Skin epidermis (tissue), 12 donors: ENCODE results near the gene ECE2.
"Not testable (repeated sequence)": the region's sequence is repeated elsewhere in the genome, so short reads cannot be mapped to it uniquely, and the experiment has no call there.

ENCODE experiments used
- H3K27ac ChIP-seq, 21 experiments: fragments of 200-600 bp; sonication (generic) in 11 of 21; one replicate each; pipeline ENCODE4 v1.5.0; 2020; ENCODE audit warnings: mild to moderate bottlenecking in 3 of 21, inconsistent platforms in 2 of 21, moderate library complexity in 2 of 21
- H3K4me3 ChIP-seq, 7 experiments: fragments of 200-600 bp; sonication (generic) in 2 of 7; one replicate each; pipeline ENCODE4 v1.5.0; 2020; ENCODE audit warnings: inconsistent platforms in 2 of 7, mild to moderate bottlenecking in 2 of 7, moderate library complexity in 1 of 7

The ECE2 gene

DNA sequence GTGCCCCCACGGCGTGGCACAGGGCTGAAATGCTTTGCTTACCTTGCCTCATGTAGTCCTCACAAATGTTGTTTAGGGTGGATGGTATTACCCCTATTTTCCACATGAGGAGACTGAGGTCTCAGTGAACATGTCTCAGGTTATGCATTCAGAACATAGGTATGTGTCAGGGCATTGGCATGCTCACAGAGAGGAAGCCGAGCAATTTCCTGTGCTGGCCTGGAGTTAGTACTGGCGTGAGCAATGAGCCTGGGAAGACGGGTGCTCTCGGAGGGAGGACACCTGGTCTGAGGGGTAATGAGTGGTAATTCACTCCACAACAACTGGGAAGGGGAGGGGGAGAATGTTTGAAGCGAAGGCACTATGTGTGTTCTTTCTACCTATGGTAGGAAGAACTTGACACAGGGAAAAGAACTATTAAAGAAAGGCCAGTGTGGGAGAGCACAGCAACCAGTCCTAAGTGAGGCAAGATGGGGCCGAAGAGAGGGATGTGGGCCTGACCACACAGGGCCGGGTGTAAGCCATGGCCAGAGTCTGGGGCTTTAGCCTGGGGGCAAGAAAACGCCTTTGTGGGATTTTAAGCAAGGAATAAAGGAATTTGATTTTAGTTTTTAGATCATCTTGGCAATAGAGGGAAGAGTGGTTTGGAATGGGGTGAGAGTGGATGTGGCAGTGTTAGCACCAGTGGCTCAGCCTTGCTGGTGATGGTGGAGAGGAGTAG is 56.7 kb downstream of the ECE2 start:
- Histone ChIP-seq H3K27ac (peak overlapping the region in 16 of 21 experiments; percentile 1 to 99 (median 60)), H3K4me3 (no peak overlapping the region)

DNA sequence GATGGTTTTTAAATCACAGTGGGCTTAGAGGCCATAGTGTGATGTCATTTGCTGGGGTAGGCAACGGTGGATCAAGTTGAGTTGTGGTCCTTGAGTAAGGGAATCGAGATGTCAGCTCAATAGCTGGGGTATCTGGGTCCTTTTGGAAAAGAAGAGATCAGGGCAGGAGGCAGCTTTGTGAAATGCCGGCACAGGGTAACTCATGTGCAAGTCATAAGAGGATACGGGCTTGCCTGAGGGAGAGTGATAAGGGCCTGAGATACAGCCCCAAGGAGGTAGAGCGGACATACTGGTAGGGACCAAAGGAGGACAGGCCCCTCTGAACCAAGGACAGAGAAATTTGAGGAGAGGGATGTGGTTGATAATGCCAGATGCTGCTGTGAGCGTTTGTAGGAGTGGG is 57.4 kb downstream of the ECE2 start:
- H3K4me3 ChIP-seq = no peak overlapping the region
- peak overlapping the region in 16 of 21 experiments; percentile 1 to 99 (median 60) for H3K27ac ChIP-seq

DNA sequence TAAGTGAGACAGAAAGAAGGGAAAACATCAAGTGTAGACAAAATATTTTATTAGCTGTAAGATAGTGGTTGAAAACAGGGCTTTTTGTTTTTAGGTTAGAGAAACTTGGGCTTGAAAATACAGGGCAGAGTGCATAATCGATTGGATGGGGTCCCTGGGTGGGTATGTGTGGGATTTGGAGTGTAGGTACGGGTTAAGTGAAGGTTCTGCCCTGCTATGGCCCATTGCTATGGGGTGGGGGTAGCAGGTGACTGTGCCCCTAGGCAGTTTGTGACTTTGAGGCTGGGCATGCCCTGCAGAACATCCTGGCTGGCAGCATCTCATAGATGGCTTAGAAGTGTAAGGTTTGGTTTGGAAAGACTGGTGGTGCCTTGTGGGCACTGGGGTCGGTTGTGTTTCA is 57.9 kb downstream of the ECE2 start:
- H3K27ac ChIP-seq = peak overlapping the region in 15 of 21 experiments; percentile 26 to 99 (median 62)
- no peak overlapping the region for H3K4me3 ChIP-seq

DNA sequence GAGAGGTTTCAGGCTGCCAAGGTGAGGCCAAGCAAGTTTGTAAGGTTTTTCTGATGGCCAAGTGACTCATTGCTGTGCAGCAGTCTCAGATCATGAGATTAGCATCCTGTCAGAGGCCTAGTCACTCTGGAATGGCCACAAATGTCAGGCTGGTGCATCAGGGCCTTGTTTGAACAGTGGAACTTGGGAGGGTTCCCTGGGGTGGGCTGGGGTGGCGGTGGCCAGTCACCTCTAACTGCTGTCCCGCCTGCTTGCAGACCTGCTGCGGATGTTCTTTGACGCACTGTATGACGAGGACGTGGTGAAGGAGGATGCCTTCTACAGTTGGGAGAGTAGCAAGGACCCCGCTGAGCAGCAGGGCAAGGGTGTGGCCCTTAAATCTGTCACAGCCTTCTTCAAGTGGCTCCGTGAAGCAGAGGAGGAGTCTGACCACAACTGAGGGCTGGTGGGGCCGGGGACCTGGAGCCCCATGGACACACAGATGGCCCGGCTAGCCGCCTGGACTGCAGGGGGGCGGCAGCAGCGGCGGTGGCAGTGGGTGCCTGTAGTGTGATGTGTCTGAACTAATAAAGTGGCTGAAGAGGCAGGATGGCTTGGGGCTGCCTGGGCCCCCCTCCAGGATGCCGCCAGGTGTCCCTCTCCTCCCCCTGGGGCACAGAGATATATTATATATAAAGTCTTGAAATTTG is 58.8 kb downstream of the ECE2 start:
- H3K4me3 ChIP-seq = no peak overlapping the region
- H3K27ac ChIP-seq = peak overlapping the region in 18 of 21 experiments; percentile 34 to 99 (median 96)

DNA sequence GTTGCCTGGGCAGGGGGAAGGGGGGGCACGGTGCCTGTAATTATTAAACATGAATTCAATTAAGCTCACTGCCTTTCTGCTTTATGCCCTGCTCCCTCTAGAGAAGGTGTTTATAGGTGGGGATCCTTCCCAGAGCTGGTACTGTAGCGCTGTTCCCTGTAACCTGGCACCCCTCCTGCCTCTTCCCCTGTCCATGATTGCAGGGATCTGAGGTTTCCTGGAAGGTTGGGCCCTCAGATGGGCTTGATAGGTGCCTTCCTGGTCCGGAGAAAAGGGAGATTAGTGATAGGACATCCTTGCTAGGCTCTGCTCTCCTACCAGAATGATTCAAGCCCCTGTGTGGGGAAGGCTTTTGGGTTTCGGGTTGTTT is 59.5 kb downstream of the ECE2 start:
- Histone ChIP-seq H3K27ac (peak overlapping the region in 20 of 21 experiments; percentile 60 to 99 (median 96)), H3K4me3 (peak overlapping the region in 6 of 7 experiments; percentile 55 to 91 (median 82))

DNA sequence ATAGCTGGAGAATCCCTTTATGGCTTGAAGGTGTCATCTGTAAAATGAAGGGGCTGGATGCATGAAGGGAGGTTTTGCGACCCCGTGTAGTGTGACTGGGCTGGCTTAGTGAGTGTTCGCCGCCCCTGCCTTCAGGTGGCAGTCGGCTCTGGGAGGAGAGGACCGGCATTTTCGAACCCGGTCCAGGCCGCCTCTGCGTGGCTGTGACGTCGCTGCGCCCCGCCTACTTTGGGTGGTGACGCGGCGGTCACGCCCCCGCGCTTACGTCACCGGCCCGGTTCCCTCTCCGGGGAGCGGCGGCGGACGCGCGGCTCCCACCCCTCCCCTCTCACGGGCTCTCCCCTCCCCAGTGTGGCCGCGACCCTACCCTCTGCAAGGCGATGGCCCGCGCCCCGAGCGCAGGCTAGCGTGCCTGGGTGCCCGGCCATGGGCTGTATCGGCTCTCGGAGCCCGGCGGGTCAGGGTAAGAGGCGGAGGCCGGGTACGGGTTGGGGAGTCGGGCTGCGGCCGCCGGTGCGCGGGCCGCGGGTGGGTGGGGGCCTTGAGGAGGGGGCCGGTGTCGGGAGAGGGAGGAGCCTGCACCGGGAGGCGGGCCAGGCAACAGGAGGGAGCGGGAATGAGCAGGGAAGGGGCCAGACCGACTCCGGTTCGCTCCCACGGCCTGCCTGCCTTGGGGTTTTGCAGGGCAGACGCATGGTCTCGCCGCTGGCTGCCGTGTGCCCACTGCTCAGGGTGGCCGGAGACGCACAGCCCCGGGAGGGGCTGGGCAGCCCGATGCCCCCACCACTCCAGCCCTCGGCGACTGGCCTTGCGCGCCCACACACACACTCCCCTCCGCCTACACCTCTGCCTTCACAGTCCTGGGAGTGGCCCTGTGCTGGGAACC is 60.1 kb downstream of the ECE2 start:
- peak overlapping the region; percentile 60 to 99 (median 95) for H3K27ac ChIP-seq
- peak overlapping the region; percentile 55 to 91 (median 78) for H3K4me3 ChIP-seq

DNA sequence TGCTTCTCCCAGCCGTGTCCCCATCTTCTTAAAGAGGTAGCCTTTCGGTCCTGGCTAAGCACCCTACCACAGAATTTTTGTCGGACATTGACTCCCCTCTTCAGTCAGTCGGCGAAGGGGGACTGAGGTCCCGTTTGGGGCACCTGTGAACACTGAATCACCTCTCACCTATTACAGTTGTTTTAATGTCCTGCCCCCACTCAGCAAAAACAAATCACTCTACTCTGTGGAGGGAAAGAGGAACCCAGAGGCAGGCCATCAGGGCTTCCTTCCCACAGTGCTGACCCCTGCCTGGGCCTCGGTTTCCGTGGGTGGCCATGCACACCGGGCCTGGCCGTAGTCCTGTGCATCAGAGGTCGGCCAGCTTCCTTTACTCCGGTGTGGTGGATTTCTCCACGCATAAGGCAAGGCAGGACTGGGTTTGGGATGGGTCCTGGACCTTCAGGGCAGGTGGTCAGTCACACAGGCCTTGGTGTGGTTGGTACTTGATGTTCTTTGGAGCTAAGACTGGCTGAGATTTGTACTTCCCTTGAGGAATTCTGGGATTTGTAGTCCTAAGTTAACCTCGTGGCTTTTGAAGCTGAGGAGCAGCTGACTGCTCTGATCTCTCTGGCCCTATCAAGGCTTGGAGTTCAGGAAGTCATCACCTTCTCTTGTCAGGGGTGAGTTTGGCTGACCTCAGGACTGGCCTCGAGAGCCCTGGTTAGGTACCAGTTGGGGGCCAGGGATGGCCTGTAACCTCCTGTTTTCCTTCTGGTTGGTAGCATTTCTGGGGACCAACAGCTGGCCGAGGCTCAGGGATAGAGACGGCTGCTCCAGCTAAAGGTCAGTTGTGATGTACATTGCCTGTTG is 61.0 kb downstream of the ECE2 start:
- H3K4me3 ChIP-seq = peak overlapping the region; percentile 55 to 91 (median 78)
- H3K27ac ChIP-seq = peak overlapping the region; percentile 60 to 99 (median 95)

DNA sequence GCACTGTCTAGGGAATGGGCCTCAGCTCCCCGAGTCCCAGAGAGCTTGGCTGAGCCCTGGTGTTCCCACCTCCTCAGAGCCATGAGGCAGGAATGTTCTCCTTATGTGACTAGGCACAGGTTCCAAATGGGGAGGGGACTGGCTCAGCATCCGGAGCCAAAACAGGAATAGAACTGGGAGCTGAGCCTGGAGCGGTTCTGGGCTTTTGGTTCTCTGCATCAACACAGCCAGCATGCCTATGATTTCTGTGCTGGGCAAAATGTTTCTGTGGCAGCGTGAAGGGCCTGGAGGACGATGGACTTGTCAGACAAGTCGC is 61.5 kb downstream of the ECE2 start, which contains the start of gene FAM131A:
TSS of gene FAM131A (plus strand) at position 202 of the 316 bp plus-strand sequence. CDS start at position 233, 31 bp downstream.
- Histone ChIP-seq H3K27ac (peak within 1 kb of the TSS in 20 of 21 experiments; percentile 86 to 99 (median 96)), H3K4me3 (peak within 1 kb of the TSS; percentile 55 to 91 (median 78))

DNA sequence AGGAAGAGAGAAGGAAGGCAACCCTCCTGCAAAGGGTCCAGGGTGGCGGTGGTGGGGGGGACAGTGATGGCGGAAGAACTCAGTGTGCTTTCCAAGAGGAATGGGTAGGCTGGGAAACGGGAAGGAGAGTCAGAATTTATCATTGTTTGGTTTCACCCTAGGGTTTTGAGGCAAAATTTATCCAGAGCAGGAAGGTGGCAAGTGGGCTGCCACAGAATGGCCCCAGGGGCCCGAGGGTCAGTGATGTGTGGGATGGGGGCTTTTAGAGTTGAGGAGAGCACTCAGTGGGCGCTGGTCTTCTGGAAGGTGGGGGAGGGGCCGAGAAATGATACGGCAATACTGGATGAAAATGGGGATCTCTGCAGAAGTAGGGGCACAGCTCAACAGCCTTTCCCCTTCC is 62.2 kb downstream of the ECE2 start:
- H3K4me3 ChIP-seq = peak overlapping the region in 1 of 7 experiments; percentile 86
- H3K27ac ChIP-seq = peak overlapping the region in 17 of 21 experiments; percentile 39 to 99 (median 96)

DNA sequence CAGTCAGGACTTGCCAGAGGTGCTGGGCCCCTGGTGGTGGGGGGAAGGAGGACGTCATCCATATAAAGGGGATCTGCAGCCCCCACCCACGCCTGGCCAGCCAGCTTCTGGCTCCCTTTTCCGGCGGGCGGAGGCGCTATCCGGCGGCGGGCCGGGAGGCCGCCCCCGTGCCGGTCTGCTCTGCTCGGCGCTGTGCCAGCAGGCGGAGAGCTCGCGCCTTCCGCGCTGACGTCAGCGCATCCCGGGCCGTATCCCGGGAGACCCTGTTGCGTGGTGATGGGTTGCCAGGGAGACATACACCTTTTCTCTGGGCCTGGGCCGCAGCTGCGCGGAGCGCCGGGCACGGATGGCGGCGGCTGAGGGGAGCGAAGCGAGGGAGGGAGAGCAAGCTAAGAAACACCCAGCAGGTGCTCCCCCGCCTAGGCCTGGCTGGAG is 62.7 kb downstream of the ECE2 start:
- peak overlapping the region in 18 of 21 experiments; percentile 12 to 99 (median 94) for H3K27ac ChIP-seq
- peak overlapping the region in 2 of 7 experiments; percentile 13 to 18 for H3K4me3 ChIP-seq

DNA sequence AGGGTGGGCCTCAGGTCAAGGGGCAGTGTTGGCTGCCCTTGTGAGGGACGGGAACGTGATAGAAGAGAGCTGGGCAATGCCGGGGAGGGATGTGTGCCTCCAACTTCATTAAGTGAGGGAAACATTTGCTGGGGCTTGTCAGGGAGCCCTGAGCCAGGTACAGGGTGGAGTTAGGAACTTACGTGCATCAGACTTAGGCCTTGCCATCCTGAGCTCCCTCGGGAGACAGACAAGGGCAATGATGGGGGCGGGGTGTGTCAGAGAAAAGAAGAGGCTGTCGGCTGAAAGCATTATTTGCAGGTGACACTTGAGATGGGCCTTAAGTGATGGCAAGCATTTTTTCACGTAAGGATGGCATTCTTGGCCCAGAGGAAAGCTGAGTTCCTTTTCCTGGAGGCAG is 63.2 kb downstream of the ECE2 start:
- peak overlapping the region in 17 of 21 experiments; percentile 12 to 99 (median 96) for H3K27ac ChIP-seq
- H3K4me3 ChIP-seq = peak overlapping the region in 2 of 7 experiments; percentile 13 to 18

DNA sequence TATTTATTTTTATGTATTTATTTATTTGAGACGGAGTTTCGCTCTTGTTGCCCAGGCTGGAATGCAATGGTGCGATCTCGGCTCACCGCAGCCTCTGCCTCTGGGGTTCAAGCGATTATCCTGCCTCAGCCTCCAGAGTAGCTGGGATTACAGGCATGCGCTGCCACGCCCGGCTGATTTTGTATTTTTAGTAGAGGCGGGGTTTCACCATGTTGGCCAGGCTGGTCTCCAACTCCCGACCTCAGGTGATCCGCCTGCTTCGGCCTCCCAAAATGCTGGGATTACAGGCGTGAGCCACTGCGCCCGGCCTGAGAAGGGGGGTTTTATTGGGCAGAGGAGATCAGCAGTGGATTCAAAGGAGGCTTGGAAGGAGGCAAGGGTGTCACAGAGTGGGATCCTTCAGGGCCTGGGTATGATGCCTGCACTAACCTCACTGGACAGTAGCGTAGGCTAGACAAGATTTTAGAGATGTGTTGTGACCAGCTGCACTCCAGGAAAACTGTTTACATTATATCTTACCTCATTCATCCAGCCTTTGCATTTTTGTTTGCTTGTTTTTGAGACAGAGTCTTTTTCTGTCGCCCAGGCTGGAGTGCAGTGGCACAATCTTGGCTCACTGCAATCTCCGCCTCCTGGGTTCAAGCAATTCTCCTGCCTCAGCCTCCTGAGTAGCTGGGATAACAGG is 63.8 kb downstream of the ECE2 start:
- peak overlapping the region in 11 of 21 experiments; percentile 6 to 99 (median 96) for H3K27ac ChIP-seq
- not testable (repeated sequence) for H3K4me3 ChIP-seq

DNA sequence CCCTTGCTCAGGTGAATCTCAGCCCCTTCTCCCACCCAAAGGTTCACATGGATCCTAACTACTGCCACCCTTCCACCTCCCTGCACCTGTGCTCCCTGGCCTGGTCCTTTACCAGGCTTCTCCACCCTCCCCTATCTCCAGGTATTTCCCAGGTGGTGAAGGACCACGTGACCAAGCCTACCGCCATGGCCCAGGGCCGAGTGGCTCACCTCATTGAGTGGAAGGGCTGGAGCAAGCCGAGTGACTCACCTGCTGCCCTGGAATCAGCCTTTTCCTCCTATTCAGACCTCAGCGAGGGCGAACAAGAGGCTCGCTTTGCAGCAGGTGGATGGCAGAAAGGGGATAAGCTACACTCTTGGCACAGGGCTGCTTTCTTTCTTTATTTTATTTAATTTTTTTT is 66.1 kb downstream of the ECE2 start:
- Histone ChIP-seq H3K4me3 (no peak overlapping the region), H3K27ac (no peak overlapping the region)
